Pancreas (tissue), 10 donors: Measurements from ENCODE around the gene PRKD1. TPM values are rescaled to one million over a fixed set of nuclear protein-coding genes. Genes with fewer than 3 reads are reported as not detected.

Experiments used
- ATAC-seq, 4 donors: fragments of 200-7000 bp; cut with Tn5 transposase; one replicate each; pipeline versions ENCODE4 v1.8.0 to v1.9.1; 2020; ENCODE audit warnings: mild to moderate bottlenecking in 4 of 4, moderate library complexity in 4 of 4
- DNase-seq, 6 donors: peaks; one replicate each; pipeline ENCODE4 v3.0.0-alpha.2; 2020
- FAIRE-seq: peaks from 2 replicates; lab custom pipeline; 2012; peaks lifted over from hg19 to GRCh38; lab: Jason Lieb, UNC
- H3K27ac ChIP-seq, 4 donors: fragments of 200-600 bp; sonication (generic); 1 replicate in 3 of 4; 2 replicates in 1 of 4; pipeline versions ENCODE4 v1.5.0 to v1.8.0; 2020
- H3K27me3 ChIP-seq, 4 donors: fragments of 200-600 bp; one replicate each; pipeline ENCODE4 v1.8.0; 2021
- H3K36me3 ChIP-seq, 3 donors: fragments of 200-600 bp; sonication (generic) in 1 of 3; one replicate each; pipeline versions ENCODE4 v1.5.0 to v1.8.0; 2020 to 2021
- H3K4me1 ChIP-seq, 3 donors: fragments of 200-600 bp; one replicate each; pipeline ENCODE4 v1.8.0; 2021
- H3K4me3 ChIP-seq, 4 donors: fragments of 200-600 bp; sonication (generic) in 2 of 4; one replicate each; pipeline versions ENCODE4 v1.5.0 to v1.8.0; 2020 to 2021
- H3K9me3 ChIP-seq, 4 donors: fragments of 200-600 bp; one replicate each; pipeline ENCODE4 v1.8.0; 2021
- WGBS, 2 donors: extraction: QIAGEN DNeasy Blood & Tissue Kit; methylation state at CpG; one replicate each; pipeline ENCODE4 v1.1.7; 2013; 5-methylcytosine and 5-hydroxymethylcytosine counted together
- intact Hi-C, 3 donors: fragments of 100-400 bp; cut with DNase I; formaldehyde crosslinking; loops; one replicate each; pipeline versions ENCODE4 v1.11.1 to v1.14.2; 2022
- polyA plus RNA-seq, 2 donors: library from polyadenylated mRNA; stranded (reverse); fragments of 200-250 nt; gene quantifications; one replicate each; pipeline ENCODE4 v1.2.3, GENCODE V29; 2013
- total RNA-seq, 6 donors: library from RNA; stranded (reverse); fragmentation: NEBNext Ultra II Directional in 4 of 6; extraction: Animal tissue kit (Norgen Biotek cat#: 25700) in 4 of 6; gene quantifications; one replicate each; pipeline versions ENCODE4 v1.2.1 to v1.2.4, GENCODE V29; 2021 to 2023
- TF ChIP-seq, protein P1 (sequence below), 4 donors: fragments of 200-600 bp; sonication (generic) in 3 of 4; IDR thresholded peaks; one replicate each; pipeline versions ENCODE4 v1.5.0 to v1.8.0; 2021; ENCODE audit warnings: antibody characterized with exemption in 4 of 4
- donor health status: healthy with polysubstance abuse.
- donor health status: DM: no; HTN: no; CAD: no; lungs with moderate emphysema.
- donor health status: DM: no; HTN: no; CAD: no.
- donor health status: control.
- donor health status: control.
- donor health status: Bipolar disorder and iron deficiency.
- donor health status: DM: yes; HTN: yes; CAD: no.
- donor health status: DM: no; HTN: no; CAD: no.
- donor health status: DM: no; HTN: no; CAD: no.
- donor health status: DM: yes; HTN: yes; CAD: no.

PRKD1 gene
- total and polyA plus RNA-seq, 8 donors: 3.1 to 13.2 (median 4.2) TPM

DNA sequence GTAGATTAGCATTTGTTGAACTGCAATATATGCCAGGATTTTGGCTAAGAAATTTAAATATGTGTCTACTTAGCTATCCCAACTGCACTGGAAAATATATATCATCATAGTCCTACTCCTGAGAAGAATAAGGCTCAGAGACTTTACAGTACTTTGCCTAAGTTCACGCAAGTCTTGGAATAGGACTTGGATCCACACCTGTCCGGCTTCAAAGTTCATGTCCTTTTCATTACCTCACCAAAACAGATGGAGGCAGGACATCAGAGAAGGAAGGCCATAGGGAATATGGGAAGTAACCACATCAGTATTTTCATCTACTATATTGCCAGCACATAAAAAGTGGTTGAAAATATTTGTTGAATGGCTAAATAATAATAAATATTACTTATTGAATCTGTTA is 358.5 kb downstream of the PRKD1 start:
- Histone ChIP-seq H3K4me1 (no peaks in the 10 kb centered on the region), H3K27me3 (no peaks in the 10 kb centered on the region), H3K4me3 (no peak overlapping the region), H3K36me3 (no peaks in the 10 kb centered on the region), H3K27ac (no peak overlapping the region), H3K9me3 (no peaks in the 10 kb centered on the region)
- intact Hi-C loops: no loop called here
- ATAC-seq (no peak), DNase-seq (no peak), FAIRE-seq (no peak)
- TF ChIP-seq, protein P1, sequence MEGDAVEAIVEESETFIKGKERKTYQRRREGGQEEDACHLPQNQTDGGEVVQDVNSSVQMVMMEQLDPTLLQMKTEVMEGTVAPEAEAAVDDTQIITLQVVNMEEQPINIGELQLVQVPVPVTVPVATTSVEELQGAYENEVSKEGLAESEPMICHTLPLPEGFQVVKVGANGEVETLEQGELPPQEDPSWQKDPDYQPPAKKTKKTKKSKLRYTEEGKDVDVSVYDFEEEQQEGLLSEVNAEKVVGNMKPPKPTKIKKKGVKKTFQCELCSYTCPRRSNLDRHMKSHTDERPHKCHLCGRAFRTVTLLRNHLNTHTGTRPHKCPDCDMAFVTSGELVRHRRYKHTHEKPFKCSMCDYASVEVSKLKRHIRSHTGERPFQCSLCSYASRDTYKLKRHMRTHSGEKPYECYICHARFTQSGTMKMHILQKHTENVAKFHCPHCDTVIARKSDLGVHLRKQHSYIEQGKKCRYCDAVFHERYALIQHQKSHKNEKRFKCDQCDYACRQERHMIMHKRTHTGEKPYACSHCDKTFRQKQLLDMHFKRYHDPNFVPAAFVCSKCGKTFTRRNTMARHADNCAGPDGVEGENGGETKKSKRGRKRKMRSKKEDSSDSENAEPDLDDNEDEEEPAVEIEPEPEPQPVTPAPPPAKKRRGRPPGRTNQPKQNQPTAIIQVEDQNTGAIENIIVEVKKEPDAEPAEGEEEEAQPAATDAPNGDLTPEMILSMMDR (IDR thresholded peaks at IDR 0.05): no peak
- WGBS, 2 donors: 94 to 95% methylated on average over 2 of the region's 2 CpGs

DNA sequence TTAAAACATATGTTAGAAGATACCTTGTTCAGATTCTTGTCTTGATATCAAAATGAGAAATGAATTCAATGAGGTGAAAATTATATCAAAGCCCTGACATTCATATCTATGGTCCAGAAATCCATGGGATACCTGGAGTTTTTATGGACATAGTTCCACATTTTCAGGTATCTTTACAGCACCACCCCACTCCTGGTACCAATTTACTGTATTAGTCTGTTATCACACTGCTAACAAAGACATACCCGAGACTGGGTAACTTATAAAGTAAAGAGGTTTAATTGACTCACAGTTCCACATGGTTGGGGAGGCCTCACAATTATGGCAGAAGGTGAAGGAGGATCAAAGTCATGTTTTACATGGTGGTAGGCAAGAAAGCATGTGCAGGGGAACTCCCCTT is 361.5 kb downstream of the PRKD1 start:
- DNase-seq (no peak), FAIRE-seq (no peak), ATAC-seq (no peak)
- intact Hi-C loops: no loop called here
- Histone ChIP-seq H3K4me1 (no peaks in the 10 kb centered on the region), H3K9me3 (no peaks in the 10 kb centered on the region), H3K36me3 (no peaks in the 10 kb centered on the region), H3K27ac (no peak overlapping the region), H3K27me3 (no peaks in the 10 kb centered on the region), H3K4me3 (no peak overlapping the region)
- WGBS, 2 donors: 46 to 55% methylated on average over 1 of the region's 1 CpG
- TF ChIP-seq, protein P1 (IDR thresholded peaks at IDR 0.05): no peak

DNA sequence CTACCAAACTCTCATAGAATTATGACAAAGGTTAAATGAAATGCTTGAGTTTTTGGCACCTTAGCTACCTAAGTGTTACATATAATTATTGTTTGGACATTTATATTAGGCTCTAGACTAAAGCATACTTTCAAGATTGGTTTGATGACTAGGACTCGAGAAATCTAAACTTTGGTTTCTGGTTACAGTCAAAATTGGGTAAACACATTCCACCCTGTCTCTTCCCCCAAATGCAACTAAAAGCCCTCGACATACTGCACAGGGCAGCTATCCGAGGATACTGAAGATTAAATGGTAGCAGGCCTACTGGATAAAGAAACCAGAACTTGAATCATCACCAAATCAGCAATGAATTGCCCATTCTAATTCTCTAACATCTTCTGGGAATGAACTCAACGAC is 369.1 kb downstream of the PRKD1 start:
- Histone ChIP-seq H3K27ac (no peak overlapping the region), H3K4me1 (no peaks in the 10 kb centered on the region), H3K36me3 (no peaks in the 10 kb centered on the region), H3K9me3 (no peaks in the 10 kb centered on the region), H3K4me3 (no peak overlapping the region), H3K27me3 (no peaks in the 10 kb centered on the region)
- TF ChIP-seq, protein P1 (IDR thresholded peaks at IDR 0.05): no peak
- WGBS, 2 donors: 86 to 89% methylated on average over 4 of the region's 4 CpGs
- ATAC-seq (no peak), FAIRE-seq (no peak), DNase-seq (no peak)
- intact Hi-C loops: no loop called here

DNA sequence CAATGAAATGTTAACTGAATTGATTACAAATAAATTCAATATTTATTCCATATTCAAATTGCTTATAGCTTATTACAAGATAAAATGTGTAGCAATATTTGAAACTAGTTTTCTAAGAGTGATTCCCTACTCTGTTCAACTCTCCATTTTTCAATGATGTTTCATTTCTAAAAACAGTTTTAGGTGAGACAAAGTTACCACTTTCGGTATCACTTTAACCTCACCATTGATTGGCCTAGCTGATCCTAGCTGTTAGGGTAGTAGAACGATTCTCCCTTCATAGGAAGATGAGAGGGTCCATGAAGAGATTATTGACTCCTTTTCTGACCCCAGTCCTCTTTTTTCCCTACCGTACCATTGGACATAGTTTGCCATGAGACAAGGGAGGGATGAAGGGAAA is 373.3 kb downstream of the PRKD1 start:
- no peak overlapping the region for H3K27ac ChIP-seq
- intact Hi-C loops: no loop called here
- no peaks in the 10 kb centered on the region for H3K36me3 ChIP-seq
- DNase-seq: no peak
- no peak for FAIRE-seq
- no peaks in the 10 kb centered on the region for H3K27me3 ChIP-seq
- WGBS, 2 donors: 94 to 96% methylated on average over 3 of the region's 3 CpGs
- TF ChIP-seq, protein P1 (IDR thresholded peaks at IDR 0.05): no peak
- H3K9me3 ChIP-seq: no peaks in the 10 kb centered on the region
- no peak overlapping the region for H3K4me3 ChIP-seq
- ATAC-seq: no peak
- no peaks in the 10 kb centered on the region for H3K4me1 ChIP-seq

DNA sequence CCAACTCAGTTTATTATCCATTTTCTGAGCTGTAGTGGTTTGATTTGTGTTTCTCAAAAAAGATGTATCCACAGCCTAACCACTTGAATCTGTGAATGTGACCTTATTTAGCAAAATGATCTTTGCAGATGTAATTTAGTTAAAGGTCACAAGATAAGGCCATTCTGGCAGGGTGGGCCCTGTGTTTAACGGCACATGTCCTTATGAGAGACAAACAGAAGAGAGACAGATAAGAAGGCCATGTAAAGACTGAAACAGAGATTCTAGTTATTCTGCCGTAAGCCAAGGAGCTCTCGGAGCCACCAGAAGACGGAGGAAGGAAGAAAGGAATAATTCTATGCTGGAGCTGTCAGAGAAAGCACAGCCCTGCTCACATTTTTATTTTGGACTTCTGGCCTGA is 374.2 kb downstream of the PRKD1 start:
- no peaks in the 10 kb centered on the region for H3K4me1 ChIP-seq
- no peak for ATAC-seq
- H3K9me3 ChIP-seq: no peaks in the 10 kb centered on the region
- H3K4me3 ChIP-seq: no peak overlapping the region
- H3K27ac ChIP-seq: no peak overlapping the region
- intact Hi-C loops: no loop called here
- H3K27me3 ChIP-seq: no peaks in the 10 kb centered on the region
- no peak for FAIRE-seq
- WGBS, 2 donors: 70 to 72% methylated on average over 4 of the region's 4 CpGs
- TF ChIP-seq, protein P1 (IDR thresholded peaks at IDR 0.05): no peak
- no peak for DNase-seq
- H3K36me3 ChIP-seq: no peaks in the 10 kb centered on the region
